ENCODE measurements around the gene SHC2.
"Not testable (repeated sequence)": the region's sequence is repeated elsewhere in the genome, so short reads cannot be mapped to it uniquely, and the experiment has no call there.

SHC2 gene

DNA sequence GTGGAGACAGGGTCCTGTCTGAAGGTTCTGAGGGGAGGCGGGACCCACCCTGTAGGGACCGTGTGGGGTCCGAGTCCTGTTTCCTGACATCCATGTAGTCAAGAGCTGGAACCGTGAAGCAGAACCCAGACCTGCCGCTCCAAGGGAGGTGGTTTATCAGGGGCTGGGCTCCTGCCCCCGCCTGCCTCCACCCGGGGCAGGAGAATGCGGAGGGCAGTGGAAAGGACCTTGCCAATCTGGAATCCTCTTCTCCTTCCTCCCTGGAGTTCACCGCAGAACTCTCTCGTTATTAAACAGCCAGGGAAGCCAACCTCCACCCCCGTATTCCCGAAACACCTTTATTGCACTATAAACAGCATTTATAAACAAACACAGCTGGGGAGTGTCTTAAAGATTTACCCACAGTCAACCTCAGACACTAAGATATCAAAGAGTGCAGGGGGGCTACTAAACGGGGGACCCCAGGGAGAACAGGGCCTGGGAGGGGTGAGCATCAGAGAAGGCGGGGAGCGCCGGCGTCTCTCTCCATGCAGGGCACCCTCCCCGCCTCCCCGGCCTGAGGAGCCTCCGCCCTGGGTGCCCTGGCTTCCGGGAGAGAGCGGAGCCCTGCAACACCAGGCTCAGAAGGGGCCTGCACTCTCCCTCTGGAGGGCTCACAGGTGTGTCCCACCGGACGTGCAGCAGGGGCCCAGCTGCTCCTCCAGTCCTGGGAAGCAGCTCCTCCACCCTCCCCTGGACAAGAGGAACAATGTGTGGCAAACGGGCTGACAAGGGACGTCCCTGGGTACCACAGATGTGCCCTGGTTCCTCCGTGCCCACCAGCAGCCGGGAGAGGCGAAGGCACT is 55.5 kb downstream of the SHC2 start:
- no peak for DNase-seq

DNA sequence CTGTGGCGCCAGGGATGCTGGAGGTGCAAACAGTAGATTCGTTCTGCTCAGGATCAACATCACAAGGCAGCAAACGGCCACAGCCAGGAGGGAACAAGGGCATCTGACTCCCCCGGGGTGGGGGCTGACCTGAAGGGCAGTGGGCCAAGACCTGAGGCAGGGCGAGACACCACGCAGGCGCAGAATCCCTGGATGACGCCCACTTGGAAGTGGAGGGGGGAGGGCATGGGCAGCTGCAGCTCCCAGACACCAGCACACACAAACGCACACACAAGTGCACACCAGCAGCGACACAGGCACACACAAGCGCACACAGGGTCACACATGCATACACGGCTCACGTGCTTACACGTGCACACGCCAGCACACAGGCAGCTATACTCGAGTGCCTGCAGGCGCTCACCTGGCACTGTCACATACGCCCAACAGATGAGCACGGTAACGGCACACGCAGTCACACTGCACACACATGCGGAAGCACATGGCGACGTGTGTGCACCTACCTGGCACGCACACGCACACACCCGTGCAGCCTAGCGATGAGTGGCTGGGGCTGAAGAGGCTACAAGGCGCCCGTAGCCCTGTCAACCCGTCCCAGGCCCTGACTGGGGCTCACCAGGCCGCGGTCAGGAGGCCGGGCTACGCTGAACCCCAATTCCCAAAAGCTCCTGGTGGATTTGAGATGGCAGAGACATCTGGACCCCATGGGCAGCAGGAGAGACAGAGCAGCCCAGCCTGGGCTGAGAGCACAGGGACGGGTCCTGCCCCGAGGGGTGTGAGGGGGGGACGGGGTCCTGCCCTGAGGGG is 57.4 kb downstream of the SHC2 start:
- no peak for DNase-seq

DNA sequence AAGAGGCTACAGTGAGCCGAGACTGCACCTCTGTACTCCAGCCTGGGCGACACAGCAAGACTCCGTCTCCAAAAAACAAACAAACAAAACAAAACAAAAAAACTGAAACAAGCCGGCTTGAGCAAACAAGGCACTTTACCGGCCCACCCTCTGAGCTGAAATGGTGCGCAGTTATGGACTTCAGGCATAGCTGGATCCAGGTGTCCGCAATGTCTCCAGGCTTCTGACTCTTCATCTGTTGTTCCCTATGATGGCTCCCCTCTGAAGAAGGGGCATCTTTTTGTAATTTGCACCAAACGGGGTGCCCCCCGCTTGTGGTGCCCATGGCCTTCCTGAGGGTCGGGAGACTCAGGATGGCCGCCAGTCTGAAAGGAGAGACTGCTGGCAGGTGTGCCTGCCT is 58.0 kb downstream of the SHC2 start:
- no peak for DNase-seq

DNA sequence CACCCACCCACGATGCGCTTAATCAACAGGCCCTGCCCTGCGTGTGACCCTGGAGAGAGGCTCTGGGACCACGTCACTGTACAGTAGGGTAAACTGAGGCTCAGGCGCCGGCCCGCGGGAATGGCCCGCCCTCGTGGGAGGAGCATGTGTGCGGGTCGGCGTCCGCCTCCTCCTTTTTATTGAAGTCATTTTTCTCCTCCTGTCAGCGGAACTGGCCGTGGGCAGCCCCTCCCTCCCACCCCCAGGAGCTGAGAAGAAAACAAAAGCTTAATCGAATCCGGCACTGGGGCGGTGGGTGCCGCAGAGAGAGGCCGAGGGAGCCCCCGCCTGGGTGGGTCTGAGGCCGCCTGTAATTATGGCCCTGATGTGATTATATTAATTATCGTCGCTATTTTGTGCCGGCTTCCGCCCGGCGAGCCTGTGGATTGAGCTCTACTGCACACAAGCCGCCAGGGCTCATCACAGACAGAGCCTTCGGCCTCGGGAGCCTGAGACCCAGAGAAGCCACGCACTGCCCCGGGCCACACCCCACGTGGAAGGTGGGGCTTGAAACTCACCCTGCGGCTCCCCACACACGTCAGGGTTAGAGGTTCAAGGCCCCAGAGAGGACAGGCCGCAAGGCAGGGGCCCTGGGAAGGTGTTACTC is 58.8 kb downstream of the SHC2 start:
- DNase-seq: no peak

DNA sequence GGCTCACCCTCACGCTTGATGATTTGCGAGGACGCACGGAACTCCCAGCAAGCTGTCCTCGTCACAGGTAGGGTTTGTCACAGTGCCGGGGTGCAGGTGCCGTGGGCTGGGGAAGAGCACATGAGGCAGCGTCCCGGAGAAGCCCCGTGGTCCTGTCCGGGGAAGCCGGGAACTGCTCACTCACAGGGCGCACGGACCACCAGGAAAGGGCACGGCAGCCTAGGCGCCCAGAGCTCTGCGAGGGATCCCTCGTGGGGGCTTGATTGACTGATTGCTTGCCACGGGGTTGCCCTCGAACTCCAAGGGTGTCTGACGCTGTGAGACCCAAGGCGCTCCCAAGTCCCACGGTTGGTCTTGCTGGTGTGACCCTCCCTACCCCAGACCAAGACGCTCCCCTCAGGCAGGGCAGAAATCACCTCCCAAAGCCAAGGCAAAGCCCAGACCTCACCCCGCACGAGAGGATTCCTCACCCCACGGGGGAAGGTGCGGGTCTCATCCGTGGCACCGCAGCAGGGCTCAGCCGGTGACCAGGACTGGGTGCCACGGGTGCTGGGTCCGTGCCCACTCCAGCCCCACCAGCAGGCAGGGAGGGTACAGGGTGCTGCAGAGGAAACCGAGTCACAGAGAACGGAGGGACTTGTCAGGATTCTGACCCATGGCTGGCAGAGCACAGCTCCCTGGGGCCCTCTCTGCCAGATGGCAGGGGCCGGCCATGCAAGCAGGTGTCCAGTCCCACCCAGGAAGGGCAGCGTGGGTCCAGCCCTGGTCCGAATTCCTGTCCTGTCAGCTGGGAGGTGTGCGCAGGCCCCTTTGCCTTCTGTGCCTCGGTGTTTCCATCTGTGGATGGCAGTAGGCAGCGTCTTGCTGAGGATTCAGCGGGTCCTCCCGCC is 59.6 kb downstream of the SHC2 start:
- no peak for DNase-seq

DNA sequence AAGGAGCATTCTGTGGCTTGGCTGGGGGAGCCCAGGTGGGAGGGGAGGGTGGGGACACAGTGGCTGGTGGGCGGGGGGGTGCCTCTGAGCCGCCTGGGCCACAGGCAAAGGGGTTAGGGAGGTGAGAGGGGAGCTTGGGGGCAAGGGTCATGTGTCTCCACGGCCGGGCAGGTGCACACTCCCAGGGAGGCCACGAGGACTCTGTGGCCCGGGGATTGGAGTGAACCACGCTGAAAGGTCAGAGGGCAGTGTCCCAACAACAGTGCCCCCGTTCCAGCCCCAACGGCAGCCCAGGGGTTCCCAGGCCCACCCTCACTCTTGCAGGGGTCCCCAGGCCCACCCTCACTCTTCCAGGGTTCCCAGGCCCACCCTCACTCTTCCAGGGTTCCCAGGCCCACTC is 61.5 kb downstream of the SHC2 start:
- no peak for DNase-seq

DNA sequence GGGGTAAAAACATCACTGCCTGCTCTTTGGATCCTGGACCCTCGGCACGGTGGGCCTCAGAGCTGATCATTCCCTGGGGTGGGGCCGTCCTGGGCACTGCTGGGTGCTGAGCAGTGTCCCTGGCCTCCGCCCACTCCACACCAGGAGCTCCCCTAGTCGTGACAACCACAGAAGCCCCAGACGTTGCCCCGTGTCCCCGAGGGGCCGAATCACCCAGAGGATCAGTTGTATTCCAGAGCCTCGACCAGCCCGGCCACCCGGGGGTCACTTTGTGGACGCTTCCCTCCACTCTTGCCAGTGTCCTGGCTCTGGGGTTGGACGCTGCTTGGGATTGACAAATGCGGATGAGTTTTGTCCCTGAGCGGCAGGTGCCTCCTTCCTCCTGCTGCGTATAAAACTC is 62.1 kb downstream of the SHC2 start:
- DNase-seq: no peak

DNA sequence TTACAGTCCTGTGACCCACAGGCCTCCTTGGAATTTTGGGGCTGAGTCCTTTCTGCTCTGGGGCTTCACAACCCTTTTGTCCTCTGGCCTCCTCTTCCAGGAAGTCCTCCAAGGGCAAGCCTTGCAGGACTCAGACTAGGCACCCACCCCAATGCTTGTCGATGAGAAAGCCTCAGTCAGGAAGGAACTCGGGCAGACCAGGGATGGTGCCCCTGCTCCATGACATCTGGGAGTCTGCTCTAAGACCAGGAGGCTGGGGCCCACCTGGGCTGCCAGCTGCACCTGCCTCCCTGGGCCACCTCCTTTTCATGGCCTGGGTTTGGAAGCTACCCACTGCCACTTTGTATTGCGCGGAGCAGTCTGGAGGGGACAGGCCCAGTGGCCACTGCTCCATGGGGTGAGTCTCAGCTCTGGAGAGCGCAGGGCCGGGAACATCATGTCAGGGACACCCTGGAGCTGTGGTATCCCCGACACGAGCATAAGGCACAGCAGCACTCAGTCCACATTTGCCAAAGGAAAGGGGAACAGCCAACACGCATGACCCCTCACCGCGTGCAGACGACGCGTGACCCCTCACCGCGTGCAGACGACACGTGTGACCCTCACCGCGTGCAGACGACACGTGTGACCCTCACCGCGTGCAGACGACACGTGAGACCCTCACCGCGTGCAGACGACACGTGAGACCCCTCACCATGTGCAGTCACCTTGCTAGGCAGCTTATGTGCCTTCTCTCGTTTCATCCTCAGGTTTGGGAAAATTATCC is 62.7 kb downstream of the SHC2 start:
- no peak for DNase-seq

DNA sequence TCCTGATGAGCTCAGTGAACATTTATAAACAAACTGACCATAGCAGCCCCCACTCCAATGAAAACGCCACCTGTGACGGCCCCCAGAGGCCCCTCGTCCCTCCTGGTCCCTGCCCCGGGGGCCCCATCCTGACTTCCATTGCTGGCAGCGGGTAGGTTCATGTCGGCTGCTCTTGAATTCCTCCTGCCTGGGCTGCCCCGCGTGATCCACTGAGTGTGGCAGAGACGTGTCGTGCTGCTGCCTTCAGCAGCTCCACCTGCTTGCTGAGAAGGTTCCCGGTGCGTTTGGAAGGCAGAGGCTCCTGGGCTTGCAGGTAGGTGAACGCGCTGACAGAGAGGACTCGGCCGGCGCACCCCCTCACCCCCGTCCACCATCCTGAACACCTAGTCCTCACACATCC is 63.5 kb downstream of the SHC2 start:
- DNase-seq: no peak

DNA sequence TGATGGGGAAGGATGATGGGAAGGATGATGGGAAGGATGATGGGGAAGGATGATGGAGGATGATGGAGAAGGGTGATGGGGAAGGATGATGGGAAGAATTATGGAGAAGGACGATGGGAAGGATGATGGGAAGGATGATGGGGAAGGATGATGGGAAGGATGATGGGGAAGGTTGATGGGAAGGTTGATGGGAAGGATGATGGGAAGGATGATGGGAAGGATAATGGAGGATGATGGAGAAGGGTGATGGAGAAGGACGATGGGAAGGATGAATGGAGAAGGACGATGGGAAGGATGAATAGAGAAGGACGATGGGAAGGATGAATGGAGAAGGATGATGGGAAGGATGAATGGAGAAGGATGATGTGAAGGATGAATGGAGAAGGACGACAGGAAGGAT is 65.4 kb downstream of the SHC2 start:
- DNase-seq: no peak

DNA sequence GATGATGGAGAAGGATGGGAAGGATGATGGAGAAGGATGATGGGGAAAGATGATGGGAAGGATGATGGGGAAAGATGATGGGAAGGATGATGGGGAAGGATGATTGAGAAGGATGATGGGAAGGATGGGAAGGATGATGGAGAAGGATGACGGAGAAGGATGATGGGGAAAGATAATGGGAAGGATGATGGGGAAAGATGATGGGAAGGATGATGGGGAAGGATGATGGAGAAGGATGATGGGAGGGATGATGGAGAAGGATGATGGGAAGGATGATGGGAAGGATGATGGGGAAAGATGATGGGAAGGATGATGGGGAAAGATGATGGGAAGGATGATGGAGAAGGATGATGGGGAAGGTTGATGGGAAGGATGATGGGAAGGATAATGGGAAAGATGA is 66.0 kb downstream of the SHC2 start:
- DNase-seq: not testable (repeated sequence)

DNA sequence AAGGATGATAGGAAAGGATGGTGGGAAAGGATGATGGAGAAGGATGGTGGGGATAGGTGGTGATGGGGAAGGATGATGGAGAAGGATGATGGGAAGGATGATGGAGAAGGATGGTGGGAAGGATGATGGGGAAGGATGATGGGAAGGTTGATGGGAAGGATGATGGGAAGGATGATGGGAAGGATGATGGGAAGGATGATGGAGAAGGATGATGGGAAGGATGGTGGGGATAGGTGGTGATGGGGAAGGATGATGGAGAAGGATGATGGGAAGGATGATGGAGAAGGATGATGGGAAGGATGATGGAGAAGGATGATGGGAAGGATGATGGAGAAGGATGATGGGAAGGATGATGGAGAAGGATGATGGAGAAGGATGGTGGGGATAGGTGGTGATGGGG is 67.3 kb downstream of the SHC2 start:
- not testable (repeated sequence) for DNase-seq

DNA sequence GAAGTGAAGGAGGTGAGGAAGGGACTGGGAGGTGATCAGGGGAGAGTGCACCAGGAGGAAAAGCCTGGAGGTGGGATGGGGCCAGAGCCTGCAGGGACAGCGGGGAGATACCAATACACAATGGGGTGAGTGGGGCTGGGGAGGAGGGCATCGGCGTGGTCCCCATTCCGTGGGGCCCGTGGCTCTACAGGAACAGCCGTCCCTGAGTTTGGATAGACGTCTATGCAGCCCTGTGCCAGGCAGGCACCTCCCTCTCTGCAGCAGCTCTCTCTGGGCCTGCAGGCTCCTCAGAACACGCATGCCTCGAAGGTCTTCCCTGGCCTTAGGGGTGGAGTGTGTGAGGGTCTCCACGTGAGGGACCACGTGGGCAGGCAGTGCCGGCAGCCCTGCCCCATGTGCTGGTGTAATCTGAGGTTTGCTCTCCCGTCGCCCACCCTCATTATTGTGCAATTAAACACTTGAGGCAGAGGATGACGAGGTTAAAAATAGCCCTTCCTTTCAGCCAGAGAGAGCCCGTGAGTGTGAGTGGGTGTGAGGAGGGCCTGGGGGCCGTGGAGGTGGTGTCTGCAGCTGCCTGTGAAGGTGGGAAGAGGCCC is 68.4 kb downstream of the SHC2 start:
- DNase-seq: no peak

DNA sequence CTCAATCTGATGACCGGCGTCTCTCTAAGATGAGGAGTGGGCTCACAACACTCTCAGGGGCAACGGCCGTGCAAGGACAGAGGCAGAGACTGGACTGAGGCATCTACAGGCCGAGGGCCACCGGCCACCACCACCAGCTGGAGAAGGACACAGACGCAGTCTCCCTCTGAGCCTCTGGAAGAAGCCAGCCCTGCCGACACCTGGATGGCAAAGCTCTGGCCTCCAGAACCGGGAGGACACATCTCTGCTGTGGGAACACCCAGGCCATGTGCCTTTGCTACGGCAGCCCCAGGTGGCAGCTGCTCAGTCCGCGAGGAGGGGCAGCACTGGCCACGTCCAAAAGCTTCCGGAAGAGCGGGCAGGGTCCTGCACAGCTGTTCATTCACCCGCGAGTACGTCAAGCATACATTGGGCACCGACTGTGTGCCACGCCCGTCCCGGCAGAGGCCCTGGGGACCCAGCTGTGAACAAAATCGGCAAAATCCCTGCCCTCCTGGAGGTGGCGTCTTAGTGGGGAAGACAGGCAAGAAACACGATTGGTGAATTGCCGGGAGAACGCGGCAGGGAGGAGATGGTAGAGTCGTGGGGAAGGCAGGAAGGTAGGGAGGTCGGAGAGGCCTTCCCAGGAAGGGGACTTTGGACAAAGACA is 69.0 kb downstream of the SHC2 start:
- no peak for DNase-seq

DNA sequence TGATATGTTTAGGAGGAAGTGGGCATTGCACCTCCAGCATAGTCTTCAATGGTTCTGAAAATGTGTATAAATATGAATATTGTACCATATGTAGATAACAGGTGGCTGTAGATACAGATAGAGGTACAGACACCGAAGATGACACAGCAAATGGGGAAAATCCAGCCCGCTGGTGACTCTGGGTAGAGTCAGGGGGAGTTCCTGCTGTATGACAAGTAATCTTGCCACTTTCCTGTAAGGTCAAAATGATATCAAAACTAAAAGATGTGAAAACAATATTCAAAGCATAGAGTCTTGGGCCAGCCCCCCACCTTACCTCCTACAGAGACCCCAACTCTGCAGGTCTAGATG is 69.7 kb downstream of the SHC2 start:
- DNase-seq: no peak

DNA sequence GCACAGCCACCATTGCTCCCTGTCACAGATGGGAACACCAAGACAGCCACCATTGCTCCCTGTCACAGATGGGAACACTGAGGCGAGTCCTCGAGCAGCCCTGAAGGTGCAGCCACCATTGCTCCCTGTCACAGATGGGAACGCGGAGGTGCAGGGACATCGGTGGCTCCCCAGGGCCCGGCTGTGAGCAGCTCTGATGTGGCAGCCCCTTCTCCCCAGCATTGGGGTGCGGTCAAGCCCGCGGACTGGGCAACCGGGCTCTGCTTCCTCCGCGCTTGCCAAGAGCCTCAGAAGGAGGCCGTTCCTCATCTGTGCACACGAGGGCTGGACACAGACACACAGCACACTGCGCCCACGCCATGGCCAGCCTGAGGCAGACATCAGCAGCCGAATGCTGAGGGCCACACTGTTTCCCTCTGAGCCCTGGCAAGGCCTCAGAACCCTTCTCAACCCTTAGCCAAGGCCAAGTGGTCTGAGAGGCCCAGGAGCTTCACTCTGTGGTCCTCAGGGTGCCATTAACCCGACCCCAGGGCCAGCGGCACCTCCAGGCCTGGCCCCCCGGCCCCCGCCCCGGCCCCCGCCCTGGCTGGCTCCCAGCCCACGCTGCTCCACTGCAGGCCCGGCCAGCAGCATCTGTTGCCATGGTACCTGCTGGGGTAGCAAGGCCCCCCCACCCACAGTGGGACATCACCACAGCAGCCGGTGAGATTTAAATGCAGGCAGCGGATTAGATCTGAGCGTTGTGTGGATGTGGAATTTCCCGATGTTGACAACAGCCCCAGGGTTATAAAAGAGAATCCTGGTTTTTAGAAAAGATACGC is 70.2 kb downstream of the SHC2 start:
- DNase-seq: no peak

DNA sequence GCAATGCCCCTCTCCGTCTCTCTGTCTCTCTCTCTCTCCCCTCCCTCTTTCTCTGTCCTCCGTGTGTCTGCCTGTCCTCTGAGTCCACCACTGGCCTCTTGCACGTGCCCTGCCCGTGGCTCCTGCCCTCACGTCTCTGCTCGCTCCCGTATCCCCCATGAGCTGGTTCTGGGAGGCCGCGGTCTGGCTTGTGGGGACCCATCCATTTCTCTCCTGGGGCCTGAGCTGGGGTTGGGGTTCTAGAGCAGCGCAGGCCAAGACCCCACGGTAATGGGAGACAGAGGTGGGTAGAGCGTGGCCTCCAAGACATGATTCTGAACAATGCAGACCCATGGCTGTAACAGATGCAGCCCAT is 70.9 kb downstream of the SHC2 start:
- no peak for DNase-seq

DNA sequence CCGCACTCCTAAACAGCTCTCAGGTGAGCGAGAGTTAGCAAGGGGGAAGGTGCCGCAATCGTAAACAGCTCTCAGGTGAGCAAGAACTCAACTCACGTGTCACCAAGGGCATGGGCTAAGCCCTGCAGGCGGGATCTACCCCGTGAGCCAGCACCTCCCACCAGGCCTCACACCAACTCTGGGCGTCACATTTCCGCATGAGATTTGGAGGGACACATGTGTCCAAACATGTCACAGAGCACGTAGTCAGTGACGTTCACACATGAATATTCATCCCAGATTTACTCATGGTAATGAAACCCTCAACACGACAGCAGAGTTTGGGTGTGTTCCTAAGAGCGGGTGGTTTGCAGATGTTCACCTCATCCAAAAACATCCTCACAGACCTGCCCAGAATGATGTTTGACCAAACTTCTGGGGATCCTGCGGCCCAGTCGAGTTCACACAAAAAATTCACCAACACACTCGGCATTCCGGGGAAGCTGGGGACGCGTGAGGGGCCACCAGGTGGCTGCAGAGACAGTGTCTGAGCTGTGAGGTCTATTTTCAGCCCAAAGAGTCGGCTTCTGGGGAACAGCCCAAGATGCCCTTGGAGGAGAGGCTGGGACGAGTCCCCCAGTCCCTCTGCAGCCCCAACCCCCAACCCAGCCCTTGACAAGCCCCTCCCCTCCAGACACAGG is 71.4 kb downstream of the SHC2 start:
- DNase-seq: no peak

DNA sequence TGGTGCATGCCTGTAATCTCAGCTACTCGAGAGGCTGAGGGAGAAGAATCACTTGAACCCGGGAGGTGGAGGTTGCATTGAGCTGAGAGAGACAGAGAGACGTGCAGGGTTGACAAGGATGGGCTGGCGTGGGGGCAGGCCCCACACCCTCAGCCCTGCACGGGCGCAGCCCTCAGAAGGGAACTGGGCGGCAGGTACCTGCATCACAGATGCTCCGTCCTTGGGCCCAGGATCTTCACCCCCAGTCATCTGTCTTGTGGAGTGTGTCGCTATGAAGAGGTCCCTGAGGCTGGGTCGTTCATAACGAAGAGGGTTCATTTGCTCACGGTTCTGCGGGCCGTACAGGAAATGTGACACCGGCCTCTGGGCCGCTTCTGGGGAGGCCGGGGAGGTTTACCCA is 72.1 kb downstream of the SHC2 start:
- DNase-seq: no peak

DNA sequence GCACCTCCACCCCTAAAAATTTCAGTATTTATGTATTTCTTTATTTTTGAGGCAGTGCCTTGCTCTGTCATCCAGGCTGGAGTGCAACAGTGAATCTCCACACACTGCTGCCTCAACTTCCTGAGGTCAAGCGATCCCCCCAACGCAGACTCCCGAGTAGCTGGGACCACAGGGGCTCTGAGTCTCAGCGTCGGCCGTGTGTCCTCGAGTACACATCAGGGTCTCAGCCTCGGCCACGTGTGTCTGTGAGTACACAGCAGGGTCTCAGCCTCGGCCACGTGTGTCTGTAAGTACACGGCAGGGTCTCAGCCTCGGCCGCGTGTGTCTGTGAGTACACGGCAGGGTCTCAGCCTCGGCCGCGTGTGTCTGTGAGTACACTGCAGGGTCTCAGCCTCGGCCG is 73.1 kb downstream of the SHC2 start:
- DNase-seq: no peak

Data from NCI-H2171 treated with DMSO at 0.1 percent for 48 hours (cell line).